Measurements from ENCODE around the gene TRIM28. TPM values are rescaled to one million over a fixed set of nuclear protein-coding genes. Genes with fewer than 3 reads are reported as not detected.

Gene TRIM28
- total RNA-seq, 1 experiment from 2014 or later = 1,221 TPM

- TF ChIP-seq FOXP4 (CRISPR knock-in tag; IDR thresholded peaks at IDR 0.05) (no peak; the same call in 1 of the 2 replicates), ZNF416 (CRISPR knock-in tag; IDR thresholded peaks at IDR 0.05) (0 out of 2 replicates have a peak, but pooled peaks have one; percentile 60), ZNF671 (CRISPR knock-in tag; IDR thresholded peaks at IDR 0.05) (no peak)
These were observed 24.3 kb upstream of the TRIM28 start, which contains the start of gene ZBTB45 (continued) for GRCh38 chr19:58519355-58520256.

- no peak for DNase-seq (ENCODE audit: low spot score)
- TF ChIP-seq ZNF219 (CRISPR knock-in tag; IDR thresholded peaks at IDR 0.05; ENCODE audit: borderline replicate concordance) (no peak), ZNF263 (CRISPR knock-in tag; IDR thresholded peaks at IDR 0.05; ENCODE audit: low read depth) (no peak), TCF7 (CRISPR knock-in tag; IDR thresholded peaks at IDR 0.05; ENCODE audit: low read depth) (no peak), USF2 (CRISPR knock-in tag; IDR thresholded peaks at IDR 0.05) (no peak), NR3C1 (CRISPR knock-in tag; conservative IDR thresholded peaks at IDR 0.05; ENCODE audit: low read depth) (no peak), PRRX2 (CRISPR knock-in tag; IDR thresholded peaks at IDR 0.05) (no peak), JAZF1 (CRISPR knock-in tag; IDR thresholded peaks at IDR 0.05) (no peak)
- Mint-ChIP-seq H3K27me3 (ENCODE audit: low read depth) (no peaks in the 10 kb centered on the region), H3K36me3 (peaks cover 5% of the 10 kb centered on the region), H3K27ac (peak overlapping the region; percentile 99), H3K4me3 (peak overlapping the region; percentile 97), H3K4me1 (peaks cover 47% of the 10 kb centered on the region), H3K9me3 (no peaks in the 10 kb centered on the region)
- POLR2A ChIA-PET = interaction anchor here (0.6 to 3.3 kb wide), 15 partner anchors 9 to 61 kb away, joined by 3 to 34 read pairs (median 6); partner anchors contain the start of genes CHMP2A, TRIM28 and ZNF446
- no peak for ATAC-seq
- CTCF ChIA-PET = interaction anchor here (0.9 to 6.5 kb wide), 23 partner anchors 8 to 191 kb away, joined by 3 to 60 read pairs (median 8); partner anchors contain the start of genes CHMP2A, RNF225, TRIM28 and UBE2M
These were observed 23.6 kb upstream of the TRIM28 start for GRCh38 chr19:58520257-58520599.

- POLR2A ChIA-PET = interaction anchor here (0.6 to 3.2 kb wide), 4 partner anchors 24 to 158 kb away, joined by 3 to 34 read pairs (median 8); partner anchors contain the start of gene CHMP2A
- no peaks in the 10 kb centered on the region for H3K9me3 Mint-ChIP-seq
- H3K27ac Mint-ChIP-seq = peak overlapping the region; percentile 87; the same call in 1 of the 2 replicates
- H3K27me3 Mint-ChIP-seq (ENCODE audit: low read depth) = no peaks in the 10 kb centered on the region
- CTCF ChIA-PET = interaction anchor here (0.7 to 6.5 kb wide), 3 partner anchors 16 to 38 kb away, joined by 3 to 60 read pairs (median 21); partner anchors contain the start of gene TRIM28
- TF ChIP-seq NFATC4 (CRISPR knock-in tag; IDR thresholded peaks at IDR 0.05) (no peak), NR3C1 (CRISPR knock-in tag; conservative IDR thresholded peaks at IDR 0.05; ENCODE audit: low read depth) (no peak), SMAD4 (CRISPR knock-in tag; IDR thresholded peaks at IDR 0.05) (no peak), GRHL2 (CRISPR knock-in tag; IDR thresholded peaks at IDR 0.05; ENCODE audit: insufficient replicate concordance, severe bottlenecking) (no peak), CREB1 (CRISPR knock-in tag; IDR thresholded peaks at IDR 0.05) (no peak), MXD4 (CRISPR knock-in tag; IDR thresholded peaks at IDR 0.05; ENCODE audit: borderline replicate concordance) (no peak)
- no peak for ATAC-seq
- peaks cover 41% of the 10 kb centered on the region for H3K4me1 Mint-ChIP-seq
- H3K4me3 Mint-ChIP-seq = peak overlapping the region; percentile 24
- no peak for DNase-seq (ENCODE audit: low spot score)
- H3K36me3 Mint-ChIP-seq = no peaks in the 10 kb centered on the region; the same call in 1 of the 2 replicates
These were observed 22.2 kb upstream of the TRIM28 start for GRCh38 chr19:58521651-58522050.

- Mint-ChIP-seq H3K4me3 (no peak overlapping the region; the same call in 1 of the 2 replicates), H3K36me3 (no peaks in the 10 kb centered on the region), H3K27ac (peak overlapping the region; percentile 55), H3K27me3 (ENCODE audit: low read depth) (peaks cover 3% of the 10 kb centered on the region), H3K9me3 (no peaks in the 10 kb centered on the region), H3K4me1 (peaks cover 41% of the 10 kb centered on the region)
- ChIA-PET POLR2A (interaction anchor here (1.7 kb wide), 1 partner anchor 15 kb away, joined by 4 read pairs; no protein-coding TSS in a partner anchor), CTCF (interaction anchor here (1.8 kb wide), 1 partner anchor 9 kb away, joined by 5 read pairs; no protein-coding TSS in a partner anchor)
- no peak for DNase-seq (ENCODE audit: low spot score)
- no peak for ATAC-seq
- no peak for TF ChIP-seq GABPB1 (CRISPR knock-in tag; IDR thresholded peaks at IDR 0.05)
- TF ChIP-seq MLX (CRISPR knock-in tag; IDR thresholded peaks at IDR 0.05) = no peak
- TF ChIP-seq KAT7 (CRISPR knock-in tag; IDR thresholded peaks at IDR 0.05; ENCODE audit: borderline replicate concordance) = no peak
- TF ChIP-seq RELA (CRISPR knock-in tag; IDR thresholded peaks at IDR 0.05; ENCODE audit: borderline replicate concordance) = no peak
- no peak for TF ChIP-seq TEAD4 (CRISPR knock-in tag; IDR thresholded peaks at IDR 0.05)
- no peak for TF ChIP-seq MAX (CRISPR knock-in tag; IDR thresholded peaks at IDR 0.05)
- no peak for TF ChIP-seq RORB (CRISPR knock-in tag; IDR thresholded peaks at IDR 0.05)
- TF ChIP-seq ZNF317 (CRISPR knock-in tag; IDR thresholded peaks at IDR 0.05; ENCODE audit: borderline replicate concordance, low read depth) = no peak
- no peak for TF ChIP-seq ZBTB21 (CRISPR knock-in tag; IDR thresholded peaks at IDR 0.05; ENCODE audit: borderline replicate concordance)
- TF ChIP-seq GTF2I (CRISPR knock-in tag; conservative IDR thresholded peaks at IDR 0.05) = no peak
These were observed 21.2 kb upstream of the TRIM28 start for GRCh38 chr19:58522709-58523108.
